Stomach (tissue), 9 donors: ENCODE results near the gene GPS1. TPM values are rescaled to one million over a fixed set of nuclear protein-coding genes. Genes with fewer than 3 reads are reported as not detected.

Experiments
- DNase-seq, 2 donors: peaks; one replicate each; pipeline versions ENCODE4 v3.0.0 to v3.0.0-alpha.2; 2013 to 2019
- H3K27ac ChIP-seq, 5 donors: fragments of 200-600 bp in 4 of 5; sonication (generic) in 4 of 5; one replicate each; pipeline ENCODE4 v1.5.1; 2013 to 2019; ENCODE audit warnings: mild to moderate bottlenecking in 1 of 5, moderate library complexity in 1 of 5
- H3K27me3 ChIP-seq, 3 donors: fragments of 200-600 bp; sonication (generic); one replicate each; pipeline ENCODE4 v1.5.1; 2017 to 2019; ENCODE audit warnings: mixed run types in 1 of 3
- H3K36me3 ChIP-seq, 4 donors: fragments of 200-600 bp; sonication (generic); 1 replicate in 3 of 4; 2 replicates in 1 of 4; pipeline ENCODE4 v1.5.1; 2016 to 2019
- H3K4me1 ChIP-seq, 4 donors: fragments of 200-600 bp; sonication (generic); one replicate each; pipeline ENCODE4 v1.5.1; 2016 to 2019
- H3K4me3 ChIP-seq, 4 donors: fragments of 200-600 bp; sonication (generic) in 3 of 4; one replicate each; pipeline ENCODE4 v1.5.1; 2016 to 2019; ENCODE audit warnings: mild to moderate bottlenecking in 1 of 4
- H3K9me3 ChIP-seq, 4 donors: fragments of 200-600 bp; sonication (generic); one replicate each; pipeline ENCODE4 v1.5.1; 2016 to 2019
- CTCF ChIP-seq, 7 experiments: fragments of 450-650 bp in 4 of 7; fragments of 200-600 bp in 3 of 7; sonication (generic) in 3 of 7; IDR thresholded peaks; one replicate each; pipeline ENCODE4 v1.5.1; 2016 to 2019; ENCODE audit warnings: antibody characterized with exemption in 7 of 7, control low read depth in 2 of 7, mild to moderate bottlenecking in 1 of 7
- EP300 ChIP-seq: sonication (generic); formaldehyde crosslinking; IDR thresholded peaks from one replicate; pipeline ENCODE4 v1.6.1; 2017; ENCODE audit warnings: antibody characterized with exemption
- POLR2A ChIP-seq, 4 donors: fragments of 450-650 bp; IDR thresholded peaks; one replicate each; pipeline ENCODE4 v1.6.1; 2016; ENCODE audit warnings: antibody characterized with exemption in 4 of 4, control low read depth in 2 of 4, mild to moderate bottlenecking in 1 of 4, moderate library complexity in 1 of 4
- POLR2AphosphoS5 ChIP-seq, 3 donors: sonication (generic); formaldehyde crosslinking; IDR thresholded peaks; one replicate each; pipeline ENCODE4 v1.6.1; 2016; ENCODE audit warnings: antibody characterized with exemption in 3 of 3
- WGBS, 5 donors: extraction: QIAGEN DNeasy Blood & Tissue Kit in 3 of 5; methylation state at CpG; one replicate each; pipeline versions ENCODE4 v1.1.5 to v1.1.7; 2013 to 2018; 5-methylcytosine and 5-hydroxymethylcytosine counted together
- intact Hi-C: fragments of 100-400 bp; cut with DNase I; formaldehyde crosslinking; loops from one replicate; pipeline ENCODE4 v1.15.1; 2023; ENCODE audit warnings: low total_unique reads
- polyA plus RNA-seq, 3 donors: library from polyadenylated mRNA; stranded (reverse); fragments of 200-250 nt; gene quantifications; one replicate each; pipeline ENCODE4 v1.2.3, GENCODE V29; 2013
- total RNA-seq, 5 donors: library from RNA; depleted of rRNA; stranded (reverse); fragments of >200 nt; gene quantifications; one replicate each; pipeline versions ENCODE4 v1.1.0 to v1.2.3, GENCODE V29; 2014 to 2016
- donor health status: healthy with polysubstance abuse.
- donor health status: Bipolar disorder and iron deficiency.
- donor health status: healthy.

The GPS1 gene
- total and polyA plus RNA-seq, 8 donors = 28.0 to 329 (median 101) TPM

- no peak overlapping the region for H3K27ac ChIP-seq
- intact Hi-C loops = no loop called here
- TF ChIP-seq EP300 = no peak
- no peak for TF ChIP-seq CTCF (IDR thresholded peaks at IDR 0.05)
- no peak for TF ChIP-seq POLR2AphosphoS5 (IDR thresholded peaks at IDR 0.05)
- no peak for TF ChIP-seq POLR2A (IDR thresholded peaks at IDR 0.05)
- H3K36me3 ChIP-seq = peaks cover 69 to 88% (median 86%) of the 10 kb centered on the region in 4 donors
- no peak for DNase-seq
- no peak overlapping the region for H3K4me3 ChIP-seq
- H3K4me1 ChIP-seq = peaks cover 15 to 25% (median 24%) of the 10 kb centered on the region in 4 donors
- 79 to 88% (median 84%) methylated on average over 7 to 14 of the region's 14 CpGs for WGBS, 5 donors
- no peaks in the 10 kb centered on the region for H3K27me3 ChIP-seq
- no peaks in the 10 kb centered on the region for H3K9me3 ChIP-seq
Observed at GRCh38 chr17:82060614-82061013, 8.9 kb downstream of the GPS1 start.

DNA sequence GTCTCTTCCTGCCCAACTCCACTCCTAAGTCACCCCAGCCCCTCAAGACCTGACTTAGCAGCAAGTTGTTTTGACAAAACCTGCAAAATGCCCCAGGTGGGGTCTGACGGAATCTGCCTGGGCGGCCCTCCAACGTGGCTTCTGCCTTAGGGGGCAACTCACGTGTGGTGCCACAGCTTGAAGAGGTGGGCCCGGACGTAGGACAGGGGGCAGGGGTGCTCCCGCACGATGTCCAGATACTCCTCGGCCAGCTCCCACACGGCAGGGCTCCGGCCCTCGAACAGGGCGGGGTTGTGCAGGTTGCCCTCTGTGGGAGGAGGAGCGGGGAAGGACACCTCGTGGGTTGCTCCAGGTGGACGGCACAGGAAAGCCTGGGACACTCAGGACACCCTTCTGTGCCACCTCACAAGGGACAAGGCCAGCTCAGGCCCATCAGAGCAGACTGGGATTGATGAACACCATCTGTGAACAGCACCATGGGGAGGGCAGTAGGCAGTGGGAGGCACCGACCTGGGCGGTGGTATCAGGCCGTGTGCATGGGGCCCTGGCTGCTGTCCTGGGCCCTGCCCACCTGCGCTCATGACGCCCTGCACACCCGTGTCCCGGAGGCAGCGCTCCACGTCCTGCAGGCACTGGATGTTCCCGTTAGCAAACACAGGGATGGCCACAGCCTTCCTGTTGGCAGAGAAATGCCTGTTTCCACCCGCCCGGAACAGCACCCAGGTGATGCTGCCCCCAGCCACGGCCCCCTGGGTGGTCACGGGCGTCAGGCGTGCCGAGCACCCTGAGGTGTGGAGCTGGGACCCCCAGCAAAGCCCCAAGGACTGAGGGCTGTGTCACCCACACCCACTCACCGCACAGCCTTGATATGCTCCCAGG lies 9.6 kb downstream of the GPS1 start:
- H3K9me3 ChIP-seq = no peaks in the 10 kb centered on the region
- WGBS, 5 donors = 82 to 90% (median 85%) methylated on average over 10 to 34 of the region's 34 CpGs
- intact Hi-C loops = no loop called here
- H3K27ac ChIP-seq = no peak overlapping the region
- no peaks in the 10 kb centered on the region for H3K27me3 ChIP-seq
- H3K4me3 ChIP-seq = no peak overlapping the region
- no peak for TF ChIP-seq CTCF (IDR thresholded peaks at IDR 0.05)
- no peak for TF ChIP-seq EP300
- TF ChIP-seq POLR2A (IDR thresholded peaks at IDR 0.05) = no peak
- no peak for TF ChIP-seq POLR2AphosphoS5 (IDR thresholded peaks at IDR 0.05)
- no peak for DNase-seq
- H3K36me3 ChIP-seq = peaks cover 62 to 81% (median 79%) of the 10 kb centered on the region in 4 donors
- H3K4me1 ChIP-seq = peaks cover 21 to 31% (median 30%) of the 10 kb centered on the region in 4 donors

- peaks cover 52 to 71% (median 69%) of the 10 kb centered on the region in 4 donors for H3K36me3 ChIP-seq
Observed at GRCh38 chr17:82062076-82062983, 10.6 kb downstream of the GPS1 start.

More at GRCh38 chr17:82062076-82062983, 10.6 kb downstream of the GPS1 start:
- DNase-seq = no peak
- Histone ChIP-seq H3K4me1 (peaks cover 25 to 36% (median 34%) of the 10 kb centered on the region in 4 donors), H3K27ac (no peak overlapping the region), H3K9me3 (no peaks in the 10 kb centered on the region), H3K27me3 (no peaks in the 10 kb centered on the region), H3K4me3 (no peak overlapping the region)
- intact Hi-C loops = no loop called here
- WGBS, 5 donors = 79 to 93% (median 86%) methylated on average over 6 to 24 of the region's 24 CpGs
- TF ChIP-seq POLR2A (IDR thresholded peaks at IDR 0.05) = no peak
- TF ChIP-seq CTCF (IDR thresholded peaks at IDR 0.05) = no peak
- TF ChIP-seq EP300 = no peak
- no peak for TF ChIP-seq POLR2AphosphoS5 (IDR thresholded peaks at IDR 0.05)
